ENCODE results near the gene SLC7A8. TPM values are rescaled to one million over a fixed set of nuclear protein-coding genes. Genes with fewer than 3 reads are reported as not detected.

SLC7A8 gene
- total RNA-seq, 2 donors from 2014 or later, result 21.5 to 23.8 TPM

DNA sequence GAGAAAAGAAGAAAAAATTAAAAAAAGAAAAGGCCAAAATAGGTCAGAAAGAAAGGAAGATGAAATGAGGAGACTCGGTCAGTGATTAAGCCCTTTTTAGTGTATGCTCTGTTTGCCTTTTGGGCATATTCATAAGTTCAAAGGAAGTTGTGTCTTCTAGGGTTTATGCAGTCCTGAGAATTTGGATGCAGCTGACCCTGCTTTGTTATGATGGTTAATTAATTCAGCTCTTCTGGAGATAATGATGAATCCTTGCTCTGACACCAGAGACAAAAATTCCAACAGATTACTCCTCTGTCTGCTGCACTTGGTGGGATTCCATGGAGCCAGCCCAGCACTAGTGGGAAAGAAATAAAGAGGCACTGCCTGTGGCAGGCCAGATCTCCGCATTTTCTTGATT lies 4.5 kb upstream of the SLC7A8 start:
- H3K4me3 ChIP-seq, result no peak overlapping the region
- DNase-seq, result no peak
- no peaks in the 10 kb centered on the region for H3K9me3 ChIP-seq
- H3K27ac ChIP-seq, result no peak overlapping the region
- TF ChIP-seq, protein P1, sequence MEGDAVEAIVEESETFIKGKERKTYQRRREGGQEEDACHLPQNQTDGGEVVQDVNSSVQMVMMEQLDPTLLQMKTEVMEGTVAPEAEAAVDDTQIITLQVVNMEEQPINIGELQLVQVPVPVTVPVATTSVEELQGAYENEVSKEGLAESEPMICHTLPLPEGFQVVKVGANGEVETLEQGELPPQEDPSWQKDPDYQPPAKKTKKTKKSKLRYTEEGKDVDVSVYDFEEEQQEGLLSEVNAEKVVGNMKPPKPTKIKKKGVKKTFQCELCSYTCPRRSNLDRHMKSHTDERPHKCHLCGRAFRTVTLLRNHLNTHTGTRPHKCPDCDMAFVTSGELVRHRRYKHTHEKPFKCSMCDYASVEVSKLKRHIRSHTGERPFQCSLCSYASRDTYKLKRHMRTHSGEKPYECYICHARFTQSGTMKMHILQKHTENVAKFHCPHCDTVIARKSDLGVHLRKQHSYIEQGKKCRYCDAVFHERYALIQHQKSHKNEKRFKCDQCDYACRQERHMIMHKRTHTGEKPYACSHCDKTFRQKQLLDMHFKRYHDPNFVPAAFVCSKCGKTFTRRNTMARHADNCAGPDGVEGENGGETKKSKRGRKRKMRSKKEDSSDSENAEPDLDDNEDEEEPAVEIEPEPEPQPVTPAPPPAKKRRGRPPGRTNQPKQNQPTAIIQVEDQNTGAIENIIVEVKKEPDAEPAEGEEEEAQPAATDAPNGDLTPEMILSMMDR (IDR thresholded peaks at IDR 0.05), result no peak
- intact Hi-C loops (cut with DNase I), result loop anchor here (1.0 kb wide), 1 partner anchor 67 kb away; no protein-coding TSS in a partner anchor
- no peak overlapping the region for H3K9ac ChIP-seq (ENCODE audit: low read depth in 2 of 2, low read length in 2 of 2)
- no peaks in the 10 kb centered on the region for H3K4me1 ChIP-seq
- no peaks in the 10 kb centered on the region for H3K36me3 ChIP-seq
- H3K27me3 ChIP-seq, result no peaks in the 10 kb centered on the region

DNA sequence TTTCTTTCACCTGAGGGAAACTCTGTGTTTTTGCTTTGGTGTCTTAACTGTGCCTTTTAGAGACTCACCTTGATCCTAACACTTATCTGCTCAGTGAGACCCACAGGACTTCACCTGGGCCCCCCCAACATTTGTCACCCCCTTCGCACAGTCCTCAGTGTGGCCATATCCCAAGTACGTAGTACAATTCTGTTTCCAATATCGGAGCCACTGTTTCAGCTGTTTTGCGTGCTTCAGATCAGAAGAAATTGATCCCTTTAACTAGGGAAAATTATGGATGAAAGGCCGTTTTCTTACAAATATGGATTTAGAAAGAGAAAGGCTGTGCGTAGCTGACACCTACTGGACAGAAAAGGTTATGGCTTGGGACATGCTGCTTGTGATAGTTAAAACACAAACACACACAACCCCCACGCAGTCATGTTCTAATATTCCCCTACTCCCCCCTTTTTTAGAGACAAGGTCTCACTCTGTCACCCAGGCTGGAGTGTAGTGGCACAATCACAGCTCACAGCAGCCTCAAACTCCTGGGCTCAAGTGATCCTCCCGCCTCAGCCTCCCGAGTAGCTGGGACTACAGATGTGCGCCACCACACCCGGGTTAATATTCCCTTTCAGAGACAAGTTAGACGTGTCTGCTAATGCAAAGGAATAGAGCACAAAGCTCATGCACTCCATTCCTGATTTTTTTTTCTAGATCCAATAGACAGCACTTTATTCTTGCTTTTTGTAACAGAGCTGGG lies 3.6 kb upstream of the SLC7A8 start:
- intact Hi-C loops (cut with DNase I), result loop anchor here (1.0 kb wide), 1 partner anchor 66 kb away; no protein-coding TSS in a partner anchor
- H3K27me3 ChIP-seq, result no peaks in the 10 kb centered on the region

DNA sequence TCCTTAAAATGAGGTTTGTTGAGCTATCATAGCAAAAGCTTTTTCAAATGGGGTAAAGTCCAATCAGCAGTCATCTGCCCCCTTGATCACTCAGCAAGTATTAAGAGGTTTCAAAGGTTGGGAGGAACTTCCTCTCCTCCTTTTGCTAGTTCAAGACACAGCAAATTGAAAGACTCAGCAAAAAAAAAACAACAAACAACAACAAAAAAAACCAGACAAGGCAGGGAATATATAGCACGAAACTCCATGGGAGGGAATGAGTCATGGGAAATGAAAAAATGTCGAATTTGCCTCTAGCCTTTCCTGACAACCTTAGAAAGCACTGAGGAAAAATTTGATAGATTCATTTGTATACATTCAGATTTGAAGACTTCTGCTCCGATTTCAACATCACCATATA lies 1.6 kb upstream of the SLC7A8 start:
- H3K4me1 ChIP-seq, result no peaks in the 10 kb centered on the region
- no peak overlapping the region for H3K4me3 ChIP-seq
- H3K27me3 ChIP-seq, result no peaks in the 10 kb centered on the region
- TF ChIP-seq, protein P1 (IDR thresholded peaks at IDR 0.05), result no peak
- no peaks in the 10 kb centered on the region for H3K9me3 ChIP-seq
- intact Hi-C loops (cut with DNase I), result no loop called here
- DNase-seq, result no peak
- no peaks in the 10 kb centered on the region for H3K36me3 ChIP-seq
- H3K9ac ChIP-seq (ENCODE audit: low read depth in 2 of 2, low read length in 2 of 2), result no peak overlapping the region
- no peak overlapping the region for H3K27ac ChIP-seq

More for the DNA sequence above, 3.6 kb upstream of the SLC7A8 start:
- no peaks in the 10 kb centered on the region for H3K4me1 ChIP-seq
- H3K4me3 ChIP-seq, result no peak overlapping the region
- no peak overlapping the region for H3K27ac ChIP-seq
- no peaks in the 10 kb centered on the region for H3K9me3 ChIP-seq
- H3K36me3 ChIP-seq, result no peaks in the 10 kb centered on the region
- no peak overlapping the region for H3K9ac ChIP-seq (ENCODE audit: low read depth in 2 of 2, low read length in 2 of 2)
- no peak for DNase-seq
- TF ChIP-seq, protein P1 (IDR thresholded peaks at IDR 0.05), result peak; percentile 65

DNA sequence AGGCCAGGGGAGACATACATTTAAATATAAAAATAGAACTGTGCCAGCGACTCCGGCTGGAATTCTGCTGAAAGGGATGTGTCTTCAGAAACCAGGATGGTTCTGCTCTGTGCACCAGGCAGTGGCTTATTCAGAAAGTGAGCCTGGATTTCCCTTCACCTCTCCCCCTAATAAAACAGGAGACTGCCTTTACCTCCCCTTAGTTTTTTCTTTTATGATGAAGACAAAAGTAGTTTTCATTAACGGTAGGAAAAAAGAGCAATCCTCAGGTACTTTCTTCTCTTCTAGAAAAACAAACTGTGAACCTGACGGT lies 346 bp downstream of the SLC7A8 start:
- no peak for DNase-seq
- H3K4me3 ChIP-seq, result peak overlapping the region; percentile 48
- H3K9me3 ChIP-seq, result no peaks in the 10 kb centered on the region
- no peaks in the 10 kb centered on the region for H3K27me3 ChIP-seq
- H3K36me3 ChIP-seq, result no peaks in the 10 kb centered on the region
- TF ChIP-seq, protein P1 (IDR thresholded peaks at IDR 0.05), result no peak
- peak overlapping the region; percentile 50 for H3K27ac ChIP-seq
- no peaks in the 10 kb centered on the region for H3K4me1 ChIP-seq
- peak overlapping the region; percentile 4 to 51 for H3K9ac ChIP-seq (ENCODE audit: low read depth in 2 of 2, low read length in 2 of 2)
- intact Hi-C loops (cut with DNase I), result no loop called here

DNA sequence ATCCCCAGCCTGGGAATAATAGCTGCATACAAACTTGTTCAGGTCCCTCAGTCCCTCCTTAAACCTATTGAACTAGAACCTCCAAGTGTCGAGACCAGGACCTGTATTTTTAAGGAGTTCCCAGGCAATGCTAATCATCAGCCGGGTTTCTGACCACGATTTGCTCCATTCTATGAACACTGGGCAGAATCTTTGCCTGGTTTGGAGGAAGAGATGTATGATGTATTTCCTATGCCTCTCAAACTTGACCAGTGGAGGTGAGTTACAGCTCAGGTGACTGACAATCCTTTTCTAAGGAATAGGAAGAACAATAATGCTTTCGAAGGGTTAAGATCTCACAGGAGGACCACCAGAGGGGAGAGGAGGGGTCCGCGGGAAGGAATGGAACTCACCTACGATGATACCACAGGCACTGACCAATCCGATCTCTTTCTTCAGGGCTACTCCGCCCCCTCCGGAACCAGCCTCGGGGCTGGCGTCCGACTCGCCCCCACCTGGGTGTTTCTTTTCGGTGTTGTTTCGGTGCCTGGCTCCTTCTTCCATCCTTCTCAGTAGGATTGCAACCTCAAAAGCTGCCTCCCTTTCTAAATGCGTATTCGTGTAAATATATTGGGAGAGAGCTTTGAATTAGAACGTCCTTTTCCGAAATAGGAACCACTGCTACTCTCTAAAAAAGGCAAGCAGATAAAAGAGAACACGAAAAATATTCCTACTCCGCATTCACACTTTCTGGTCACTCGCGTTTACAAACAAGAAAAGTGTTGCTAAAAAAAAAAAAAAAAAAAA lies 895 bp downstream of the SLC7A8 start:
- Histone ChIP-seq H3K9ac (ENCODE audit: low read depth in 2 of 2, low read length in 2 of 2) (peak overlapping the region; percentile 51 to 66), H3K27me3 (no peaks in the 10 kb centered on the region), H3K27ac (no peak overlapping the region), H3K9me3 (no peaks in the 10 kb centered on the region), H3K36me3 (no peaks in the 10 kb centered on the region), H3K4me3 (peak overlapping the region; percentile 48), H3K4me1 (no peaks in the 10 kb centered on the region)
- TF ChIP-seq, protein P1 (IDR thresholded peaks at IDR 0.05), result no peak
- intact Hi-C loops (cut with DNase I), result no loop called here
- peak; percentile 84 for DNase-seq
